A375 (cell line): ENCODE measurements around the gene PTPRZ1. TPM values are rescaled to one million over a fixed set of nuclear protein-coding genes. Genes with fewer than 3 reads are reported as not detected.

ENCODE experiments used
- small RNA-seq: library from RNA; depleted of rRNA; stranded (forward); fragments of <200 nt; gene quantifications from one replicate; pipeline ENCODE3, GENCODE V24; 2014
- total RNA-seq: library from RNA; depleted of rRNA; stranded (reverse); fragments of >200 nt; shearing (Covaris generic); gene quantifications from 2 replicates; pipeline ENCODE4 v1.2.3, GENCODE V29; 2014; rRNA removed

PTPRZ1 gene
- 3.6 and 5.4 TPM in 2 replicates for total RNA-seq

DNA sequence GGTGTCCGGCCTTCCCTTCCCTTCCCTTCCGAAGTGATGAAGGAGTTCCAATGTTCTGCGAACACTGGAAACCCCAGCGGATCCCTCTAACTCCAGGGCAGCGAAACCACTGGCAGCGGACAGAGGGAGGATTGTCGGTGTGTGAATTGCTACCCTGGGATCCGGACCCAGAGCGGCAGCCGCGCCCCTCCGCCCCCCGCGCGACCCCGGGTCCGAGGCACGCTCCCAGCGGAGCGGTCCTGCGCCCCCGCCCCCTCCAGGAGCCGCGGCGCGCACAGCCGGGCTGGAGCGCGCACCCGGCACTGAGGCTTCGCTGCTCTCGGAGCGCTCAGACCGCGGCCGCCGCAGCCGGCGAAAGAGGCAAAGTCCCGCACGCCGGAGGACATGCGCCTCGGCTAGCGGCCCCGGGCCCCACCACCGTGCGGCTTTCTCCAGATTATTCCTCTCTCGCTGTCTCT is at the start of gene PTPRZ1:
Gene PTPRZ1, plus strand, starts transcription at position 331 of the 458 bp plus-strand sequence. CDS start 339 bp downstream, outside the sequence.

Small RNA genes within 50 kb of the gene (small RNA-seq; reads per million reads assigned to genes)
- gene RNU7-154P: not detected
